Raji (cell line): Measurements from ENCODE around the gene TBCC.
A peak's percentile ranks its signal among the peaks of the same experiment; 100 is the strongest.

ENCODE experiments used
- POLR2A ChIP-seq: IDR thresholded peaks from 2 replicates; pipeline ENCODE4 v1.6.1; 2011; ENCODE audit warnings: low read depth, low read length, control low read depth; ENCODE audit not compliant: insufficient read depth

Gene TBCC

DNA sequence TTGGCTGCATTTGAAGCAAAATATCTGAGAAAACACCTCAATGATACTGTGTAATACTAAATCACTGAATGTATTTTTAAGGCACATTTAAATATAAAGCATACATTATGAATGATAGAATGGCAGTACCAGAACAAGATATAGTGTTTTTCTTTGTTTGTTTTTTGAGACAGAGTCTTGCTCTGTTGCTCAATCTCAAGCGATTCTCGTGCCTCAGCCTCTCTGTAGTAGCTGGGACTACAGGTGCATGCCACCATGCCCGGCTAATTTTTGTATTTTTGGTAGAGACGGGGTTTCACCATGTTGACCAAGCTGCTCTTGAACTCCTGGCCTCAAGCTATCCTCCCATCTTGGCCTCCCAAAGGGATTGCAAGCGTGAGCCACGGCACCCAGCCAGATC, 33.6 kb upstream of the TBCC start:
- no peak for TF ChIP-seq POLR2A

DNA sequence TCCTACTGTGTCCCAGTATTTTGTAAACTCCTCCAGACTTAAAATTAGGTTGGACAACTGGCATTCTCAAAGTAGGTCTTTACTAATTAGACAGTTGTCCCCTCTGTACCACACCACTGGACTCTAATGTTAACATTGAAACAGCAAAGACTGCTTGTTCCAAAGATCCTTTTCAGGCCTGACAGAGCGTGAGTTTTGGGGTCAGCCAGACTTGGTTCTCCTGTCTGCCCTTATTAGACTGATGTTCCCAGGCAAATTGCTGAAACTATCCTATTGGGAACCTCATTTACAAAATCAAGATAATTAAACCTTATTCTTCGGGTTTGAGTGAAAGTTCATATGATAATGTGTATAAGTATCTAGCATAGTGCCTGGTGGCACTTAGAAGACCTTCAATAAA, 32.2 kb upstream of the TBCC start:
- no peak for TF ChIP-seq POLR2A

DNA sequence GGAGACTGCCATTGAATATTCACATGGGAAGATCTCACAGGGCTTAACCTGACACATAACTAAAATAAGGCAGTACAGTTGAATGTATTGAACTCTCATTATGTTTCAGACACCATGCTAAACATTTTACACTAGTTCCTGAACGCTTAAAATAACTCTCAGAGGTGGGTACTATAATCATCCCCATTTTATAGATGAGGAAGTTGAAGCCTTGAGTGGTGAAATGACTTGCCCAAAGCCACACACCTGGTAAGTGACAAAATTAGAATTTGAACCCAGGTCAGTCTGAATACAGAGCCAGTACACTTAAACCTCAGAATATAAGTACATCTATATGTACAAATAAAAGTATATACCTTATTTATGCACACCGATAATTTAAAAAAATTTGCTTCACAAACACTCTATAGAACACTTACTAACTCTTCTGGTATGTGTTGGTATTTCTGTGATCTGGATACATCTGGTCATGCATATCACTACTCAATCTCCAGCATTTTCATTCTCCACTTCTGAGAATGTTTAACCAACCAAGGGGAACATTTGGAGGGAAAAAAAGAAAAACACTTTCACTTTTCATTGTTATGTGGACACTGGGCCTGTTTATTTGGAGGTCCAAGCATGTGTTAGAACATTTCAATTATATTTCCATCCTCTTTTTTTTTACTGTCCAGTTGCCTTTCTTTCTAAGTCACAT, 31.4 kb upstream of the TBCC start:
- no peak for TF ChIP-seq POLR2A

DNA sequence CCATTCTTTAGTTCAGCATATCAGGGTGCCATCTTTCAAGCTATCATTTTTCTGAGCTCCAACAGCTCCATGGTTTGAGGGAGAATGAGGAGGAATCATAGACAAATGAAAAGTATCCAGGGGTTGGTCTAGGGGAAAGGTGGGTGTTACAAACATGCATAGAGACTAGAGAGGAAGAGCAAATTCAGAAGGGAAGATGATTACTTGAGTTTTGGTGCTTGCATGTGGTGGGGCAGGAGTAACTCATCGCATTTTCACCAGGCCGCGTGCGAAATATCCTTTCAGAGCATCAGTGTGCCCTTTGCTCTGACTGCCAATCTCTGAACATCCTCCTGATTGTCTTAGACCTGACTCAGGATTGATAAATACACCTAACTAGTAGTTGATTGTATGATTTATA, 28.3 kb upstream of the TBCC start:
- TF ChIP-seq POLR2A = no peak

DNA sequence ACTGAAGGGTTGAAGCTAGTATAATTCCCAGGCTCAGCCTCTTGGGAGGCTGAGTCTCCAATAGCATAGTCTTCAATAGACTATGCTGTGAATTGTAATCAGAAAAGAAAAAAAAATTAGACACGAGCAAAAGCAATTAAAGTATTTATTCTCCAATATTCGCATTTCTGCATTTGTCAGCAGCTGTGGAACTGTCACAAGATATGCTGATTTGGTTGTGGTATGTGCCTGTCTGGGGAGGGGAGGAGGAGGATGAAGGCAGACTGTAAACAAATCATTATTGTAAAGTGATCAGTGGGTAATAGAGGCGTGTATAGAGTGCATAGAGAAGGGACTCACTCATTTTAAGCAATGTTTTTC, 25.8 kb upstream of the TBCC start:
- 0 out of 2 replicates have a peak, but pooled peaks have one; percentile 5 for TF ChIP-seq POLR2A

DNA sequence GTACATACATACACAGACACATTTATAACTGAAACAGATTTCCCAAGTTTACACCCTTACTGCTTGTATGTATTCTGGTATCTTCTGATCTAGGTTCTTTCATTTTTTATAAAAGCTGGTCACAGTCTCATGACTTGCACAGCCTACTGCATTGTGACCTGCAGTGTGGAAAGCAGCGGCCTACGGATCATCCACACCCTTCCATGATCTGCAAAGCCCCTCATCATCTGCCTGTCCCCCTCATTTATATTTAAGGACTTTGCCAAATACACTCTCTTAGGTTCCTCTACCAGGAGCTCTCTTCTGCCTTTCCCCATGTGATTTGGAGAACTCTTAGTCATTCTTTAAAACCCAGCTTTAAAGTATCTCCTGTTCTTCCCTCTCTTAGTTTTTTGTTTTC, 23.9 kb upstream of the TBCC start:
- no peak for TF ChIP-seq POLR2A

DNA sequence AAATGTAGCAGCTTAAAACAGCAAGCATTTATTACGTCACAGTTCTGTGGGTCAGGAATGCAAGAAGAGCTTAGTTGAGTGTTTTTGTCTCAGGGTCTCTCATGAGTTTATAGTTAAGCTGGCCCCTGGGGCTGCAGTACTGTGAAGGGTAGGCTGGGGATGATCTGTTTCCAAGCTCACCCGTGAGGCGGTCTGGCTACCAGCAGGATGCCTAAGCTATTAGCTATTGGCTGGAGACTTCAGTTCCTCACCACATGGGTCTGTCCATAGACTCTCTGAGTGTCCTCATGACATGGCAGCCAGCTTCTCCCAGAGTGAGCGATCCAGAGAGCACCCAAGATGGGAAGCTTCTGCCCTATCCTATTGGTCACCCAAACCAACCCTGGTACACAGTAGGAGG, 23.1 kb upstream of the TBCC start:
- no peak for TF ChIP-seq POLR2A

DNA sequence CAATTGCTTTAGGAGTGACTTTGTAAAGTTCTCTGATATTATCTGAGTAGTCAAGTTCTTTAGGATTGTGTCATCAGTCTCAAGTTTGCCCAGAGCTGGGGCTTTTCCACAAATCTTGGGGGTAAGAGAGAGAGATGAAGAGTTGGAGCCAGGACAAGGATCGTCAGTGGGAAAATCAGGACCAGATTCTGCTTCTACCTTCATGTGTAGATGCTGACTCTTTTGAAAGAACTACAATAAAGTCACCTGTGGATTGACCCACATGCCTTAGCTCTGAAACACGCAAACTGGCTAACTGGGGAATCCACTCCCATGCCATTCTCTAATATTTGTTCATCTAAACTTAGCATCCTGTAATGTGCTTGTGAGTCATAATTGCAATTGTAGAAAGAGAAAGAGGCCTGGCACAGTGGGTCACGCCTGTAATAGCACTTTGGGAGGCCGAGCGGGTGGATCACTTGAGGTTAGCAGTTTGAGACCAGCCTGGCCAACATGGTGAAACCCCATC, 20.3 kb upstream of the TBCC start:
- TF ChIP-seq POLR2A = no peak

DNA sequence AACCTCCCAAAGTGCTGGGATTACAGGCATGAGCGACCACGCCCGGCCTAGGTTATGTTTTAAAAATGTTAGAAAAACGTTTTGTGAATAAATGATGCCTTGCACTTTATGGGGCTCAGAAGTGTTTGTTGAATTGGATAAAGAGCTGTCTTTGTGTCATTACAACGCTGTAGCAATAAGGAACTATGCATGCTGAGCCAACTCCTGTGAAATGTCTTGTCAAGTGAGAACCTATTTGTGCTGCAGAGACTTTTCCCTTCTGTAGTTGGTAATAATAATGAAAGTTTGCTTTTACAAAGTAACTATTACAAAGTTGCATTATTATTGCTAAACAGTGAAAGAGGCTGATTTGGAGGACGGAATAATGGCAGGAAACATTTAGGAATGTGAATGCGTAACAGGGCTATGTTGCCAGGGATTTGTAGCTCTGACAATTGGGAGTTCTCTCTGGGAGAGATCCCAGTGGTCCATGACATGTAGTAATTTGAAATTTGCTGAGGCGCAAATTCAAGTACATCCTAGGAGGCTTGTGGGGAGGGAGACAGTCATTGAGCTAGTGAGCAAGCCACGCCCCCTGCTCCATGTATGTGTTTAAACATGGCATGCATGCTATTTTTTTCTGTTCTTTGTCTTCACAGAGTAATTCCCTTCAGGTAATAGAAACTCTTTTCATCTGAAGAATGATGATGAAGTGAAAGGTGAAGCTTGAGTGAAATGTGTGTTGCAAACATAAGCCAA, 19.2 kb upstream of the TBCC start:
- TF ChIP-seq POLR2A = no peak

DNA sequence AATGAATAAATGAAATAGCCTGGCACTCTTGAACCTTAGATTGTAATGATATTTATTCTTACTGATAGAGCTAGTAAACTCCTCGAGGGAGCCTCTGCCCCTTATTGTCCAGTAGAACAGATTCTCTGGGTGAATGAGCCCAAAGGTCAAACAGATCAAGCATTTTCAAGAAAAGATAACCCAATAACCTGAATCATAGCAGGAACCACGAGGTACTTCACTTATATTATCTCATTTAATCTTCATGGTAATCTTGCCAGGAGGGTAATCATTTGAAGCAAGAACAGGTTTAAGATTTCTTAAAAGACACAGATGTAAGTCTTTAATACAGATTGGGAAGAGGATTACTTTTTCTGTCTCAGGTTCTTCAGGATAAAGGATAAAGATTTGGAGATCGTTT, 17.0 kb upstream of the TBCC start:
- no peak for TF ChIP-seq POLR2A

DNA sequence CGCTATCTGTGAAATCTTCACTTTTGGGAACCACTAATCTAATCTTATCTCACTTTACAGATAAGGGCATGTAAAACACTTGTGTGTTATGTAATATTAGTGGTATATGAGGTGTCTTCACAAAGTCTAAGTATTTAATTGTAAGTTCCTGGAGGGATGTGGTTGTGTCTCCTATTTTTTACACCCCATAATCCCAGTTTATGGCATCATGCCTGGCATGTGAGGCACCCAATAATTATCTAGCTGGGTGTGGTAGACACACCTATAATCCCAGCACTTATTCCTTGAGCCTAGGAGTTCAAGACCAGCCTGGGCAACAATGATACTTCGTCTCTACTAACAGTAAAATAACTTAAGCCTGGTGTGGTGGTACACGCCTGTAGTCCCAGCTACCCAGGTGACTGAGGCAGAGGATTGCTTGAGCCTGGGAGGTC, 16.5 kb upstream of the TBCC start:
- TF ChIP-seq POLR2A = no peak

DNA sequence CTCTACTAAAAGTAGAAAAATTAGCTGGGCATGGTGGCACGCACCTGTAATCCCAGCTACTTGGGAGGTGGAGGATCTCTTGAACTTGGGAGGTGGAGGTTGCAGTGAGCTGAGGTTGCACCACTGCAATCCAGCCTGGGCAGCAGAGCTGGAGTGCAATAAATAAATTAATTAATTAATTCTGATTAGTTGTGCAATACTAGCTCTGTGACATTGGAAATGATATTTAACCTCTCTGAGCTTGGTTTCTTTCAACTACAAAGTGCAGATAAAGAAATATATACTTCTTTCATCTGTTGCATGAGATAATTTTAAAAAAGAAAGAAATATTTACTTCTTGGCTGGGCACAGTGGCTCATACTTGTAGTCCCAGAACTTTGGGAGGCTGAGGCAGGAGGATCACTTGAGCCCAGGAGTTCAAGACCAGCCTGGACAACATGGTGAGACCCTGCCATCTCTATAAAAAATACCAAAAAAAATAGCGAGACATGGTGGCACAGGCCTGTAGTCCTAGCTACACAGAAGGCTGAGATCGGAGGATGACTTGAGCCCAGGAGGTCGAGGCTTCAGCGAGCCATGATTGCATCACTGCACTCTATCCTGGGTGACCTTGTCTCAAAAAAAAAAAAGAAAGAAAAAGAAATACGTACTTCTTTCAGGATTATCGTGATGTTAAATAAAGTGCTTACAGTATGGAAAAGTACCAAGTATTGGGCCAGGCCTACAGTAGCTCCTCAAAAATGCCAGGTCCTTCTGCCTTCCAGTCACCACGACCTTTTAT, 15.6 kb upstream of the TBCC start:
- no peak for TF ChIP-seq POLR2A

DNA sequence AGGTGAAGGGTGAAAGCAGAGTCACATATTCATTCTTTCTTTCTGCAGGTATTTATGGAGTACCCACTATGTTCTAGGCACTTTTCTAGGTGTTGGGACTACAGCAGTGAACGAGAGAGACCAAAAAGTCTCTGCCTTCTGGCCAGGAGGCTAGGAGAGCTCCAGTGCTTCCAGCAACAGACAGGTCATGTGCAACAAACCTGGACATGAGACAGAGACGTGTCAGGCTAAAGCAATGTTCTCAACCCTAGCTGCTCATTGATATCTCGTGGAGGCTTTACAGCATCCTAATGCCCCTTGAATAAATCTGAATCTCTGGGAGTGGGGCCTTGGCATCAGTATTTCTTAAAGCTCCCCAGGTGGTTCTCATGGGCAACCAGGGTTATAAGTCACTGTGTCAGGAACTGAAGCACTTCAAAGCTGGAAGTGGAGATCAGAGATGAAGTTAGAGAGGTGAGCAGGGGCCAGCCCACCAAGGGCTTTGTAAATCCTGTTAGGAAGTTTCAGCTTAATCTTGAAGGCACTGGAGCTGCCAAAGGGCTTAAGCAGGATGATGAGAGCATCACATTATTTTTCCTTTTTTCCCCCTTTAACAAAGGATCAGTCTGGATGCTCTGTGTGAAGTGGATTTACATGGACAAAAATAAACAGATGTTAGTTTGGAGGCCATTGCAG, 13.0 kb upstream of the TBCC start:
- TF ChIP-seq POLR2A = no peak

DNA sequence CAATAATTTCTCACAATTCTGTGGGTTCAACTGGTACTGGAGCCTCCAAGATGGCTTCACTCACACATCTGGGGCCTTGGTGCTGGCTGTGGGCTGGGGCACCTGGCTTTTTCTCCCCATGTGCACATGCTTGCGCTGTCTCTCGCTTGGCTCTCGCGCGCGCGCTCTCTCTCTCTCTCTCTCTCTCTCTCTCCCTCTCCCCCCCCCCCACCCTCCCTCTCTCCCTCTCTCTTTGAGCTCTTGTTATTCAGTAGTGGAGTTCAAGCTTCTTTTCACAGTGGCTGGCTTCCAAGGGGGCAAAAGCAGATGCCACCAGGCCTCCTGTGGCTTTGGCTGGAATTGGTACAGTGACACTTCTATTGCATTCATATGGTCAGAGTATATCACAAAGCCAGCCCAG, 10.8 kb upstream of the TBCC start:
- TF ChIP-seq POLR2A = no peak

DNA sequence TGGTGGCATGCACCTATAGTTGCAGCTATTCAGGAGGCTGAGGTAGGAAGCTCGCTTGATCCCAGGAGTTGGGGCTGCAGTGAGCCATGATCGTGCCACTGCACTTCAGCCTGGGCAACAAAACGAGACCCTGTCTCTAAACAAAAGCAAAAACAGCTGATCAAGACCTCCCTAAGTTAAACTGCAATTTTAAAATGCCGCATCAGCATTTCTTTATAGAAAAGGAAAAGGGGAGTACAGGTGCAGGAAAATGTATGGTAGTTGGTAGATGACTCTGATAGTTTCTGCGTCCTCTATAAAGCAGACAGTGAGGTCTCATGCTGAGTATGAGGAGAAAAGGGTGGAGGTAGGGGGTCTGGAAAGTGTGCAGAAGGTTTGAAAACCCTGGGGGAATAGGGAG, 8.9 kb upstream of the TBCC start:
- TF ChIP-seq POLR2A = no peak

DNA sequence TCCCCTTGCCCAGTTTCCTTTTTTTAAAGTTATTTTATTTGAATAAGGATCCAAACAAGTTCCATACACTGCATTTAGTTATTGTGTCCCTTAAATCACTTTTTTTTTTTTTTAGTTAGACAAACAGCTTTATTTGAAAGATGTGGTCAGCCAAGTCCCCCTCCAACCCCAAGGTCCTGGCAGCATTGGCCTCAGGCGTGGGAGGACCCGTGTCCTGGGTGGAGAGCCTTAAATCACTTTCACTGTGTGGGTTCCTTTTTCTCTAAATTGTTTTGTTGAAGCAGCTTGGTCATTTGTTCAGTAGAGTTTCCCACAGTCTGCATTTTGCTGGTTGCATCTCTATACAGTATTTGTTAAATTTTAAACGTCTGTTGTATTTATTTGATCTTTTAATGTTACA, 5.2 kb upstream of the TBCC start:
- TF ChIP-seq POLR2A = no peak
